NCI-H1930 (cell line): ENCODE measurements around the gene AQP9.
A peak's percentile ranks its signal among the peaks of the same experiment; 100 is the strongest.

Experiments
- DNase-seq, 2 experiments: peaks; one replicate each; lab custom pipeline; 2025; lab: John Stamatoyannopoulos, UW

Gene AQP9

GRCh38 chr15:58227706-58228543, 89.7 kb downstream of the AQP9 start:
- peak; percentile 11 to 45 for DNase-seq

DNA sequence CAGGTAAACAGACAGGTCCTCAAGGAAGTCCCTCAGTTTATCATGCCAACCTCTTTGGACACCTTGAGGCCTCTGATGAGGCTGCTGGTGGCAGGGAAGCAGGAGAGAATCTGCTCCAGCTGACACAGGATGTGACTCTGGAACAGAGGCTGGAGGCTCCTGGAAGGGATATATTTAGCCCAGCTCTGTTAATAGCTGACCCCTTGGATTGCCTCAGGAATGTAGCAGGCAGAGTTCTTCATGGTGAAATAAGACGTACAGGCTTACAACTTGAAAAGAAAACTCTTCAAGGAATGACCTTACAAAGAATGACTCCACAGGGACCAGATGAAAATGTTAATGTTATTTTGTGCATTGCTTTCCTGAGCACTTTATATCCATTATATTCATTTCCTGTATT, 90.5 kb downstream of the AQP9 start:
- DNase-seq, result no peak

- DNase-seq, result no peak
Measured at GRCh38 chr15:58229297-58229768, 91.2 kb downstream of the AQP9 start.

GRCh38 chr15:58232281-58233065, 94.3 kb downstream of the AQP9 start:
- DNase-seq, result no peak

DNA sequence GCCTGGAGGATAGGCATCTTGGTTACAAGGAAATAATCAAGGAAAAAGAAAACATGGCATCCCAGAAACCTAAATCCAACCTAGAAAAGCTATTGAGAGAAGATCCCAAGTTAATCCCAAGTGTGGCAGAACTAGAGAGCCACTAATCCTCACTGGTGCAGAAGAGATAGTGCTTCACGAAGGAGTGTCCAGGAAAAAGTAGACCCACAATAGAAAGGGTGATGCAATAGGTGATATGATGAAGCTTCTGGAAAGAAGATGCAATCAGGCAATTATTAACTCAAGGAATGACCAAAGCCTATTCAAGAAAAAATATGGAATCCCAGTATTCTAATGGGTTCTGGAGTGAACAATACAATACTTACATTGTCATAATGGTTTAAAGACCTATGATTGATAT, 95.2 kb downstream of the AQP9 start:
- DNase-seq, result no peak
